ENCODE measurements around the gene SEC14L6. TPM values are rescaled to one million over a fixed set of nuclear protein-coding genes. Genes with fewer than 3 reads are reported as not detected.

SEC14L6 gene
- total RNA-seq, 1 experiment from 2014 or later: 0.26 TPM

- TF ChIP-seq CTCF (IDR thresholded peaks at IDR 0.05; ENCODE audit: unreplicated experiment): no peak
- Mint-ChIP-seq H3K36me3 (ENCODE audit: insufficient read depth, unreplicated experiment) (no peaks in the 10 kb centered on the region), H3K27me3 (ENCODE audit: unreplicated experiment) (peaks cover 63% of the 10 kb centered on the region), H3K27ac (ENCODE audit: unreplicated experiment) (no peak overlapping the region), H3K4me1 (ENCODE audit: low read depth, unreplicated experiment) (no peaks in the 10 kb centered on the region), H3K9me3 (ENCODE audit: low read depth, unreplicated experiment) (no peaks in the 10 kb centered on the region), H3K4me3 (ENCODE audit: low read depth, unreplicated experiment) (no peak overlapping the region)
- no TSS peak for BruUV-seq (replicated peaks)
- DNase-seq: no peak
- intact Hi-C loops (cut with micrococcal nuclease; ENCODE audit: unreplicated experiment): no loop called here
- CTCF ChIA-PET: no interaction called here
These were observed 29.8 kb downstream of the SEC14L6 start for GRCh38 chr22:30516731-30517130.

- no peak for DNase-seq
- no peak overlapping the region for H3K4me3 Mint-ChIP-seq (ENCODE audit: low read depth, unreplicated experiment)
- no peak for TF ChIP-seq CTCF (IDR thresholded peaks at IDR 0.05; ENCODE audit: unreplicated experiment)
- H3K9me3 Mint-ChIP-seq (ENCODE audit: low read depth, unreplicated experiment): no peaks in the 10 kb centered on the region
- peaks cover 58% of the 10 kb centered on the region for H3K27me3 Mint-ChIP-seq (ENCODE audit: unreplicated experiment)
- no peaks in the 10 kb centered on the region for H3K36me3 Mint-ChIP-seq (ENCODE audit: insufficient read depth, unreplicated experiment)
- intact Hi-C loops (cut with micrococcal nuclease; ENCODE audit: unreplicated experiment): no loop called here
- no peak overlapping the region for H3K27ac Mint-ChIP-seq (ENCODE audit: unreplicated experiment)
- BruUV-seq (replicated peaks): no TSS peak
- CTCF ChIA-PET: no interaction called here
- no peaks in the 10 kb centered on the region for H3K4me1 Mint-ChIP-seq (ENCODE audit: low read depth, unreplicated experiment)
These were observed 30.3 kb downstream of the SEC14L6 start for GRCh38 chr22:30516273-30516672.

GRCh38 chr22:30514252-30514651, 32.3 kb downstream of the SEC14L6 start:
- H3K27me3 Mint-ChIP-seq (ENCODE audit: unreplicated experiment): peaks cover 49% of the 10 kb centered on the region
- no peak for TF ChIP-seq CTCF (IDR thresholded peaks at IDR 0.05; ENCODE audit: unreplicated experiment)
- H3K27ac Mint-ChIP-seq (ENCODE audit: unreplicated experiment): no peak overlapping the region
- H3K4me3 Mint-ChIP-seq (ENCODE audit: low read depth, unreplicated experiment): no peak overlapping the region
- BruUV-seq (replicated peaks): no TSS peak
- H3K4me1 Mint-ChIP-seq (ENCODE audit: low read depth, unreplicated experiment): no peaks in the 10 kb centered on the region
- intact Hi-C loops (cut with micrococcal nuclease; ENCODE audit: unreplicated experiment): no loop called here
- H3K9me3 Mint-ChIP-seq (ENCODE audit: low read depth, unreplicated experiment): no peaks in the 10 kb centered on the region
- no peak for DNase-seq
- no peaks in the 10 kb centered on the region for H3K36me3 Mint-ChIP-seq (ENCODE audit: insufficient read depth, unreplicated experiment)
- CTCF ChIA-PET: interaction anchor here (0.6 to 1.1 kb wide), 2 partner anchors 11 to 22 kb away, joined by 3 to 5 read pairs; no protein-coding TSS in a partner anchor

GRCh38 chr22:30513462-30513861, 33.1 kb downstream of the SEC14L6 start:
- H3K27ac Mint-ChIP-seq (ENCODE audit: unreplicated experiment): no peak overlapping the region
- H3K4me1 Mint-ChIP-seq (ENCODE audit: low read depth, unreplicated experiment): no peaks in the 10 kb centered on the region
- peaks cover 46% of the 10 kb centered on the region for H3K27me3 Mint-ChIP-seq (ENCODE audit: unreplicated experiment)
- no peak for TF ChIP-seq CTCF (IDR thresholded peaks at IDR 0.05; ENCODE audit: unreplicated experiment)
- CTCF ChIA-PET: interaction anchor here (1.1 kb wide), 1 partner anchor 10 kb away, joined by 5 read pairs; no protein-coding TSS in a partner anchor
- DNase-seq: no peak
- no peak overlapping the region for H3K4me3 Mint-ChIP-seq (ENCODE audit: low read depth, unreplicated experiment)
- no peaks in the 10 kb centered on the region for H3K9me3 Mint-ChIP-seq (ENCODE audit: low read depth, unreplicated experiment)
- intact Hi-C loops (cut with micrococcal nuclease; ENCODE audit: unreplicated experiment): no loop called here
- BruUV-seq (replicated peaks): no TSS peak
- no peaks in the 10 kb centered on the region for H3K36me3 Mint-ChIP-seq (ENCODE audit: insufficient read depth, unreplicated experiment)
